Ammon's horn (tissue), 1 donor: ENCODE measurements around the gene C1orf226.
A peak's percentile ranks its signal among the peaks of the same experiment; 100 is the strongest.

Experiments
- DNase-seq: peaks from one replicate; pipeline ENCODE4 v3.0.0-alpha.2; 2016; ENCODE audit warnings: low spot score

The C1orf226 gene

DNA sequence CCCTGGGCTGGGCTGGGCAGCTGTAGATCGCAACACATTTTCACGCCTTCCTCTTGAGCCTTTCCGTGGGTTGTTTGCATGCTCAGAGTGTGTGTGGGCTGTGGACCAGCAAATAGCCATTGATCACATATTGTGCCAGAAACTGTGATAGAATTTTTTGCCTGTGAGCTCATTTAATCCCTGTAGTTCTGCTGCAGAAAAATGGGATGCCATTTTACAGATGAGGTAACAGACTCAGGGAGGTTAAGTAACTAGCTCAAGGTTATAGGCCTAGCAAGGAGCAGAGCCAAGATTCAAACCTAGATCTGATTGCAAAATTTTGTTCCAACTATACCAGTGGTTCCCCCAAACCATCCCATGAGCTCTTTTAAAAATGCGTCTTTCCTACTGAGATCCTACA lies 15.4 kb upstream of the C1orf226 start:
- peak; percentile 38 for DNase-seq

DNA sequence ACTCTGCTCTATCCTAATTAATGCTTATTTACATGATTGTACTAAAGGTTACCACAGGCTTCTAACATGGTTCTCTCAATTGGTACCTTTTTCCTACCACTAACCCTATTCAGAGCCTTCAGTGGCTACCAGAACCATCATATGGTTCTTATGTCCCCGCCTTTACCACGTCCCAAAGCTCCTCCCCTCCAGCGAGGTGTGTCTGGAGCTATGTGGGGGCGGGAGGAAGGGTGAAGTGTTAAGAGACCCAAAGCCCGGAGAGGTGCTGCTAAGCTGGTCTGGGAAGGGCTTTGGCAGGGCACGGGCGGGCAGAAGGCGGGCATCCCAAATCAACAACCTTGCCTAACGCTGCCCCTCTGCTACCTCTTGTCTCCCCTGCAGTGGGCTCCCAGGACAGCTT lies 14.9 kb upstream of the C1orf226 start:
- DNase-seq = no peak

DNA sequence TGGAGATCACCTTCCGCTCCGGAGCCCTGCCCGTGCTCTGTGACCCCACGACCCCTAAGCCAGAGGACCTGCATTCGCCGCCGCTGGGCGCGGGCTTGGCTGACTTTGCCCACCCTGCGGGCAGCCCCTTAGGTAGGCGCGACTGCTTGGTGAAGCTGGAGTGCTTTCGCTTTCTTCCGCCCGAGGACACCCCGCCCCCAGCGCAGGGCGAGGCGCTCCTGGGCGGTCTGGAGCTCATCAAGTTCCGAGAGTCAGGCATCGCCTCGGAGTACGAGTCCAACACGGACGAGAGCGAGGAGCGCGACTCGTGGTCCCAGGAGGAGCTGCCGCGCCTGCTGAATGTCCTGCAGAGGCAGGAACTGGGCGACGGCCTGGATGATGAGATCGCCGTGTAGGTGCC lies 14.5 kb upstream of the C1orf226 start:
- DNase-seq = no peak

DNA sequence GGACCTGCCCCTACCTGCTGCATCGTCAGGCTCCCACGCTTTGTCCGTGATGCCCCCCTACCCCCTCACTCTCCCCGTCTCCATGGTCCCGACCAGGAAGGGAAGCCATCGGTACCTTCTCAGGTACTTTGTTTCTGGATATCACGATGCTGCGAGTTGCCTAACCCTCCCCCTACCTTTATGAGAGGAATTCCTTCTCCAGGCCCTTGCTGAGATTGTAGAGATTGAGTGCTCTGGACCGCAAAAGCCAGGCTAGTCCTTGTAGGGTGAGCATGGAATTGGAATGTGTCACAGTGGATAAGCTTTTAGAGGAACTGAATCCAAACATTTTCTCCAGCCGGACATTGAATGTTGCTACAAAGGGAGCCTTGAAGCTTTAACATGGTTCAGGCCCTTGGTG lies 13.8 kb upstream of the C1orf226 start:
- DNase-seq = no peak

DNA sequence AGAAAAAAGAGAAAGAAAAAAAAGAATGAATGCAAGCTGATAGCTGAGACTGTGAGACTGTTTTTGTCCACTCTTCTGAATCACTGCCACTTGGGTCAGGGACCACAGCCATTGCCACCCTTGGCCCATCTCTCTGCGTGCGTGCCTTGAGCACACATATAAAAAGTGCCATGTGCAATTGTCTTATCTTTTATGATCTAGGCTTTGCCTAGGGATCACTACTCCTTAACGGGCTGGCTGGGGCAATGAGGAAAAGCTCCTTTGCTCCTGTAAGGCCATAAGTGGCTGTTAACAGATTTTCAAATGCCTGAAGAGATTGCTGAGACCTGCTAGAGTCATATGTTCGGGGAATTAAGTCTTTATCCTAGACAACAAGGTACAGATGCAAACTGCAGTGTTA lies 13.1 kb upstream of the C1orf226 start:
- DNase-seq = no peak

DNA sequence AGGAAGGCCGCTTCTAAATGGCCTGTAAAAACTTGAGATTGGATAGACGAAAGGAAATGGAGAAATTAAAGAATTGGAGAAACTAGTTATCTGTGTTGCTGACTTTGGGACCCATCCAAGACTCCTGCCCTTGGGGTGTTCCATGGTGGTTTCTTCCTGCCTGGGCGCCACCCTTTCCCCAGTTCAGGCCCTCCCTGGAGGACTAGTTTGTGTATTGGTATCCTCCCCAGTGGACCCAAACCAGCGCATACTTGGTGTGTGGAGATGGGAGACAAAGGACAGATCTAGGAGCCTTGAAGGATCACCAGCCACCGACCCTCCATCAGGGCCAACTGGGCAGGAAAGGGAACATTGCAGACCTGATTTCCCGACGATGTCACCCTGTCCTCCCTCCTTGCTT lies 12.0 kb upstream of the C1orf226 start:
- no peak for DNase-seq

DNA sequence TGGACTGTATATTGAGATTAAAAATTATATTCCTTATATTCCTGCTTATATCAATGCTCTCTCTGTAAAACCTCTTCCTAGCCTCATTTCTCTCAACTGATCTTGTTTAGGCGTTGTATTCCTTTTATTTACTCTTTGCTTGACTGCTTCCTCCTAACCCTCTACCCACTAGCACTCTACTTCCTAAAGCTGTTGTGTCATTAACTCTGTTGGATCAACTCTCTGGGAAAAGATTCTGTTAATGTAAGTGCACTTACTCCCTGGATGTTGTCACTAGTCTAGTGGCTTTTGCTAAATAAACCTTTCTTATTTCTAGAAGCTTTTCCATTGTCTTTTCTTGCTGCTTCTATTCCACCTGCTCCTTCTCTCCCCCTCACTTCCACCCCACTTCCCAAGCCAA lies 11.4 kb upstream of the C1orf226 start:
- no peak for DNase-seq

DNA sequence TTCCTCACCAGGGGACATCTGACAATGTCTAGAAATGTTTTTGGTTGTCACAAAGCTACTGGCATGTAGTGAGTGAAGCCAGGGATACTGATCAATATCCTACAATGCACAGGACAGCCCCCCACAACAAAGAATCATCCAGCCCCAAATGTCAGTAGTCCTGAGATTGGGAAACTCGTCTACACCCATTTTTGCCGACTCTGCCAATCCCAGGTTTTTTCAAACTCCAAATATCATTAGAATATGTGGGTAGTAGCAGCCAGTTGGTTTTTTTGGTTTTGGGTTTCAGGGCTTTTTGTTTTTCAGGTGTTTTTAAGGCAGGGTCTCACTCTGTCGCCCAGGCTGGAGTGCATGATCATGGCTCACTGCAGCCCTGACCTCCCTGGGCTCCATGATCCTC lies 10.8 kb upstream of the C1orf226 start:
- no peak for DNase-seq

DNA sequence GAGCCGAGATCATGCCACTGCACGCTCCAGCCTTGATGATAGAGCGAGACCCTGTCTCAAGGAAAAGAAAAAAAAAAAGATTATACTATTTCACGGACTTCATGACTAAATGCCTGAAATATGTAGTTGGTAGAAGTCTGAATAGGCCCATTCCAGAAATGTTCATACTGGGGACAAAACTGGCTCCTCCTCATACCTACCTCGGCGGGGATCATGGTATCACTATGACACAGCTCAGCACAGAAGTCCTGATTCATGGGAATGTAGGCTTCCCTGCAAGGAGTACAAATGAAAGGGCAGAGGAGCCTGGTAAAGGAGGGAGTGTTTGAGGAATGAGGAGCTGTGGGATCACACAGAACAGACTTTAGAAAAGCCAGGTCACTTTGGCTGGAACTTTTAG lies 9.9 kb upstream of the C1orf226 start:
- DNase-seq = no peak

DNA sequence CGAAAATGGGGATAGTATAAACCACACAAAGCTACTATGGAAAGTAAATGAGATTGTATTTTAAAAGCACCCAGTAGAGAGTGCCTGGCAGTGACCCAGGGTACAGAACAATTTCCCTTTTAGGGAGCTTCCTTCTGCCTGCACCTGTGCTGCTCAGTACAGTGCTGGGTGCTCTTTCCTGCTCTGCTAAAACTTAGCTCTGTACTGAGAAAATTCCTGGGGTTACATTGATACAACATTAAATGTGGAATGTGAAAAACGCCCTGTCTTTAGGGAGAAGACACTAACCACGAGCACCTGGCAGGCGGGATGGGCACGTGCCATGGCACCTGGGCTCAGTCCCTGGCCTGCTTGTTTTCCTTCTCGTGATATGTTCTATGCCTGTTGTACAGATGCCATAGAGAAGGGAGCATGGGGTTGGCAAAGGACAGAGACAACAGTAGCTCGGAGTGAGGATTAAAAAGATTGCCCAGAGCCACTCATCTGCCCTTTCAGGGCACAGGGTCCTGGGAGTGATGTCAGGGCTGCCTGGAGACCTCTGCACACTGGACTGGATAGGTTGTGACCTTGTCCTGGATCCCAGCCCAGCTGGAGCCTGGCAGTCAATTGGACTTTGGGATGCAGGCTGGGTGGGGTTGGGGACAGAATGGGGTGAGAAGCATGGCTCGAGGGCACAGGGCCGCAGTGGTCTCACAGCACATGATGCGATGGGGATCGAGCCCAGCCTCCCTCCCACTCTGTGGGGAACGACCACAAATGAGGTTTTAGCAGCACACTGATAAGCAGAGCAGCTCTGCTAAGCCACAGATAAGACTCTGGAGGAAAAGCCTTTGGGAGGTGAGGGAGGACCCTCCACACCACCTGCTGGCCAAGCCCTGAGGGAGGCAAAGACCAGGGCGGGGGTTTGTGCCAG lies 9.1 kb upstream of the C1orf226 start:
- no peak for DNase-seq

DNA sequence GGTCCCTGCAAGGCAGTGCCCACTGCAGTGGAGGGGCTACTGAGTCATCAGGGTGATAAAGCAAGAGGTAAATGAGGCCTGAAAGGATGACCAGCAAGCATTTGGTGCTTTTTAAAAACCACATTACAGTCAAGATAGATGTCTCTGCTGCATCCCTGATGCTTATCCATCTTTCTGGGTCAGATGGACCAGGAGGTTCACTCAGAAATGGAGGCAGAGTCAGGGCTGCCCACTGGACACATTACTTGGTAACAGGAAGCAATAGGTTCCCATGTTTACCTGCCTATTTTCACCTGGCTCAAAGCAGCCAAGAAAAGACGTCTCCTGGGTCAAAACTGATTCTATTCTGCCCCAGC lies 8.5 kb upstream of the C1orf226 start:
- DNase-seq = no peak

DNA sequence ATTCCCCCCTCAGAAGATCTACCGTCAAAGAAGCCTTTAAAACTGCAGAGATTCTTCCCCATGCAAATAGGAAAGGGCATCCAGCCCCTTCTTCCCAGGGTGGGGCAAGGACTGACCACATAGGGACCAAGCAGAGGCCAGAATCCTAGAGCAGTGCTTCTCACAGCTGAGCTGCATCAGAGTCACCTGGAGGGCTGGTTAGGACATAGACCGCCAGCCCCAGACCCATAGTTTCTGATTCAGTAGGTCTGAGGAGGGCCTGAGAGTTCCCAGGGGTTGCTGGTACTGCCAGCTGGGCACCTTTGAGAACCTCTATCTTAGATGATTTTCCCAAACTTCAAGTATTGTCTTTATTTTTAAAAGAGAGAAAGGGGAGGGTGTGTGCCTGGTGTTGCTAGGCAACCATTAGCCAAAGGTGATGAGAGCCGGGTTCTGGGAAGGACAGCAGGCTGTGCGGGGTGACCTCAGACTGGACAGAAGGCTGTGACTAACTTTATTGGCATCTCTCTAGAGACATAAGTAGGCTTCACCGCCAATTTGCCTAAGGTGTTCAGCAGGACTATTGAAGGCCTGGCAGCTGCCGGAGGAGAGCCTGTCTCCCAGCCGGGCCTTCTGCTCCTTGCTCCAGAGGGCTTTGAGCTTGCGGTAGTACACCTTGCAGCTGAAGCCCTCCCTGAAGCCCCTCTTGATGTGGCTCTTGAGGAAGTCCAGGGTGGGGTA lies 7.8 kb upstream of the C1orf226 start:
- DNase-seq = no peak

DNA sequence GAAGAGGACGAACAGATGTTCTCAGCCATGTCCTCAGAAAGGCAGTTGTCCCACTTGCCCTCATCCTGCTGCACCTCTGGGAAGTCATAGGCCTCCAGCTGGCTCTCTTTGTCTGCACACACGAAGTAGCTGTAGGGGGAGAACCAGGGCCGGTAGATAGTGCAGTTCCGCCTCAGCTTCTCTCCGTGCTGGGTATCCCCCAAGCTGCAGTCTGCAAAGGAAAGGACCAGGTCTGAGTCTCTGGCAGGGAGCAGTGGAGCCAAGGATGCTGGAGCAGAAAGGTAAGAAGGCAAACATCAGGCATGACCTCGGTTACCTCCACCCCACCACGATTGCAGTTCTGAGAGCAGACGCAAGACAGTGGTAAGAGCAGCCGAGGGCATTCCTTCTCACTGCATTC lies 7.1 kb upstream of the C1orf226 start:
- no peak for DNase-seq

DNA sequence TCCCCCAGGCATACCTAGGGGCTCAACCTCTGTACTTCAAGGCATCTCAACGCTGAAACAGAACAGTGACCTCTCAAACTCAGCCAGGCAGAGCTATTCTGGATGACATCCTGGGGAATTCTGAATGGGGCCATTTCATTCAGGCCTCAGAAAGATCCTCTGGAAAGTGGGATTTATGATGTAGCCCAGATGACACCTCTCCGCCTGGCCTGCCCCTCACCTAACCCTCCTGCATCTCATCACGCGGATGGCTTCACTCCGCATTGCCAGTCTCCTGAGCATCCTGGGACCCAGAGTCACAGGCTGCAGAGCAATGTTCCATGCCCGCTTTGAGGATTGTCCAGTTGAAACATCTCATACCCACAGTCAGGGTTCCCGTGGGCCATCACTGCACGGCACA lies 6.1 kb upstream of the C1orf226 start:
- DNase-seq = no peak

DNA sequence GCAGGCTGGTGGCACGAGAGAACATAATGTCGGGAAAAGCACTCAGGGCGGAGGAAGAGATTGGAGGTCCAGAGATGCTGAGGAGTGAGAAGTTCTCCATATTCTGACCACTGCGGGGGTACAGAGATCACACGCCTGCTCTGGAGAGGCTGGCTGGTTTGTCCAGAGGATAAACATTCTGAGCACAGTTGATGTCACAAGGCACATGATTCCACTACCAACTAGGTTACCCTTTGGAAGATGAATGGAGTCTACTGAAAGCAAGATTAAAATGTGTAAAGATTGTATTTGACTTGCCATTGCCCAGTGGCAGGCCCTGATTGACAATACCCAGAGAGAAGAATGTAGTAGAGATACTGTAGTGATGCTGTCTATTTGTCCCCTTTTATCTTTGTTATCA lies 4.8 kb upstream of the C1orf226 start, which contains the start of gene SPATA46:
SPATA46 (minus strand) TSS at position 164 of the 400 bp plus-strand sequence; CDS start at position 100, 64 bp downstream.
- DNase-seq = no peak

DNA sequence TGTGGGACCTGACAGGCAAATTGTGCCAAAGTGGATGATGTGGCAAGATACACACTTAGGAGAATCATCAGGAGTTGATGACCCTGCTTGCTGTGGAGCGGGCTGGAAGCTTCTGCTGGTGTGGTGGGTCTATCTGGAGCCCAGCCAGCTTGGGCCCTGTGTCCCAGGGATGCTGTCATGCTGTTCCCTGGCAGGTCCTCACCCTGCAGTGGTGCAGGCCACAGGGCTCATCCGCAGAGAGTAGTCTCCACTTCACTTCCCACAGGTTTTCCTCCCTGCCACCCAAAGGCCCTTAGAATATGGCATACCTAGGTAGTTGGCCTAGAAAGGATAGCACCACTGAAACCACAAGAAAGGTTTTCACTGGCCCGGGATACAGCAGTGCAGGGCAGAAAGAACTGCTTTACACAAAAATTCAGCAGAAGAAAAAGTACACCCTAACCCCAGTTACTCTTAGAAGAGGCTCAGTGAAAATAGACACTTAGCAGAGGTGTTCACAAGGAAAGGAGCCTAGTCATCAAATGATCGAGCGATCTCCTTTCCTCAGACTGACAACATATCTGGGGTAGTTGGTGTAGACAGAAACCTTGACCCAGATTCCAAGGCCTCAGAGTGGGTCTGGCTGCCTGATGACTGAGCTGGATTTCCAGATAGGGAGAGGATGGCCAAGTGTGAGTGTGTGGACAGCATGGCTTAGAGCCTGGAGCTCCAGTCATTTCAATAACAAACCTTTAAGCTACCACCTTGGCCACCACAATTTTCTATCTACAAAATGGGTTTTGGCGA lies 1.3 kb upstream of the C1orf226 start:
- DNase-seq = no peak

DNA sequence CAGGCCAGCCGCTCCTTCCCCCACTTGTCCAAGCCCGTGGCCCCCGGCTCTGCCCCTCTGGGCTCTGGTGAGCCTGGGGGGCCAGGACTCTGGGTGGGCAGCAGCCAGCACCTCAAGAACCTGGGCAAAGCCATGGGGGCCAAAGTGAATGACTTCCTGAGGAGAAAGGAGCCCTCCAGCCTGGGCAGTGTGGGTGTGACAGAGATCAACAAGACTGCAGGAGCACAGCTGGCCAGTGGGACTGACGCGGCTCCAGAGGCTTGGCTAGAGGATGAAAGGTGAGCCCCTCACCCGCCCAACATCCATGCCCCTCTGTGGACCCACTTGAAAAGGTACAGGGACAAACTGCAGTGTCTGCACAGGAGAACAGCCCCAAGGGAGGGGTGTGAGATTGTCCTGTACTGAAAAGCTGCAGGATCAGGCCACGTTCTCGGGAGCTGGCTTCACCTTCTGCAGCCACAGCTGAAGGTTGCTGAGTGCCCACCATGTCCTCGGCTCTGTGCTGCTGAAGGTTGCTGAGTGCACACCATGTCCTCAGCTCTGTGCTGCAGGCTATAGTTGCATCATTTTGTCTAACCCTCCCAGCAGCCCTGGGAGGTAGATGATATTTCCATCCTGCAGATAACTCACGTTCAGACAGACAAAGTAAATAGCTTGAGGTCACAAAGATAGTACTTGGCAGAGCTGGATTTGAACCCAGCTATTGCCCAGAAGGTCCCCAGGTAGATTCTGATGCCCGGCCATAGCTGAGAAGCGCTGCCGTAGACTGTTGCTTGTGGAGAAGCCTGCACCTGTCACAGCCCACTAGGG lies 618 bp downstream of the C1orf226 start:
- no peak for DNase-seq

DNA sequence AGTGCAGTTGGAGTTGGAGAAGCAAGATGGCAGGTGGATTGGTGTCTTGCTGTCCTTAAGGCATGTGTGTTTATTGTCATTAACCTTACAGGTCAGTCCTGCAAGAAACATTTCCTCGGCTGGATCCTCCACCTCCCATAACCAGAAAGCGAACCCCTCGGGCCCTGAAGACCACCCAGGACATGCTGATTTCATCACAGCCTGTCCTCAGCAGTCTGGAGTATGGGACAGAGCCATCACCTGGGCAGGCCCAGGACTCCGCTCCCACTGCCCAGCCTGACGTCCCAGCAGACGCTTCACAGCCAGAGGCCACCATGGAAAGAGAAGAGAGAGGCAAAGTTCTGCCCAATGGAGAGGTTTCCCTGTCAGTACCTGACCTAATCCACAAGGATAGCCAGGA lies 1.6 kb downstream of the C1orf226 start:
- DNase-seq = no peak

DNA sequence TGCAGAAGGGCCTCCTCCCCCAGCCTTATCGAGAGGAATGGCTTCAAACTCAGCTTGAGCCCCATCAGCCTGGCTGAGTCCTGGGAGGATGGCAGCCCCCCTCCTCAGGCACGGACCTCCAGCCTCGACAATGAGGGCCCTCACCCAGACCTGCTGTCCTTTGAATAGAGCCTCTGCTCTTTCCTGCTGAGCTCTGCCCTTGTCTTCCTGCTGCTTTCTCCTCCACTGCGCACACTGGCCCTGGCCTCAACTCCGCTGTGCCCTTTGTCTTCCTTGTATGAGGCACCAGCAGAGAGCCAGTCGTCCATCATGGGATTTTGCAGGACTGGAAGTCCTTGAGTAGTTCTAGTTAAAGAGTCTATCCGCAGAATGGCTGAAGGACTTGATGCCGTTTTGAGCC lies 2.0 kb downstream of the C1orf226 start:
- no peak for DNase-seq

DNA sequence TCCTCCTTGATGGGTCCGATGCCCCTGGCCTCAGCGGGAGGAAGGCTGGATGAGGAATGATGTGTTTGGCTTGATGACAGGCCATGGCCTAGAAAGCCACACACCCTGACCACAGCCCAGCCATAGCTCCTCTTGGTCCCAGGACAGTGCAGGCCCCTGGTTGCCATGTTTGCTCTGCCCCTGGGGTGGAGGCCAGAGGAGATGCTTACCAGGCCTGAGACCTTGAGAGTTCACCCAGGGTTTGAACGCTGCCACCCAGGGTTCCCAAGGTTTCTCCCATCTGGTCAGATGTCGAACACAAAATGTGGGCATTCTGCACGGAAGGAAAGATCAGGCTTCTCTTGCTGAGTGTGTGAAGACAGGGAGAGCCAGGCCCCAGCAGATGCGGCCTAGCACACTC lies 2.6 kb downstream of the C1orf226 start:
- no peak for DNase-seq

DNA sequence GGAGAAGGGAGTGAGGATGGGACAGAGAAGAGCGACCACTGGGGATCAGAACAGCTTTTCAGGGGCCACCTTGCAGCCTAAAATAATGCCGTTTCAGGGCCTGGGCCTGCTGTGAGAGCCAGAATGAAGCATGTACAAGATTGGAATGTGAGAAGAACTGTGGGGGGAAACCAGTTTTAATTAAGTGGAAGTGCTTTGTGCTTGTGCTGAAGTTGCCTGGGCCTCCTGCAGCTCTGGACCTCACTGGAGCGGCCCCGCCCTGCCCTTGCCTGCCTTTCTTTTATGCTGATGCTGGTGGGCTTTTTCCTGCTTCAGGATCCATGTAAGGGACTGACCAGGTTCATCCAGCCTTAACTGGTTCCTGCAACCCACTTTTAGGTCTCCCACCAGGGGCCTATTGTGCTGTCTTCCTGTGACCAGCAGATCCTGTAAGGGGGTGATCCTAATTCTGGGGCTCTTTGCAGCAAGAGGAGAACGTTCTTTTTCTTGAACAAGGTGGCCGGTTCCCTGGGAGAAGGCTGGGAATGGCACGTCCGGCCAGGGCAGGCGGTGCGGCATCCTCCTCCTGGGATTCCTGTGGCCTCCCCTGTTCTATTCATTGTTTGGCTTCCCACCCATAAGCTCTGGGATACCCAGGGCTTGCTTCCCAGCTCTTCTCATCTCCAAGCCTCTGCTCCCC lies 3.2 kb downstream of the C1orf226 start:
- no peak for DNase-seq
